Small intestine (tissue), 7 donors: Measurements from ENCODE around the gene LIPJ. TPM values are rescaled to one million over a fixed set of nuclear protein-coding genes. Genes with fewer than 3 reads are reported as not detected.

Experiments used
- DNase-seq, 2 donors: peaks; one replicate each; pipeline versions ENCODE4 v3.0.0 to v3.0.0-alpha.2; 2013
- FAIRE-seq: peaks from 2 replicates; lab custom pipeline; 2012; peaks lifted over from hg19 to GRCh38; lab: Jason Lieb, UNC
- H3K27ac ChIP-seq, 3 donors: one replicate each; pipeline ENCODE4 v1.5.1; 2013; ENCODE audit warnings: low read length in 2 of 3, mild to moderate bottlenecking in 2 of 3, control low read depth in 1 of 3, inconsistent platforms in 1 of 3, low read depth in 1 of 3, moderate library complexity in 1 of 3
- H3K27me3 ChIP-seq, 3 donors: one replicate each; pipeline ENCODE4 v1.6.1; 2013; ENCODE audit warnings: low read length in 3 of 3, inconsistent platforms in 1 of 3; ENCODE audit not compliant: control insufficient read depth in 3 of 3, insufficient read depth in 3 of 3
- H3K36me3 ChIP-seq, 3 donors: one replicate each; pipeline ENCODE4 v1.6.1; 2013; ENCODE audit warnings: low read length in 3 of 3, inconsistent platforms in 1 of 3, low read depth in 1 of 3, mild to moderate bottlenecking in 1 of 3, moderate library complexity in 1 of 3; ENCODE audit not compliant: control insufficient read depth in 3 of 3, insufficient read depth in 2 of 3
- H3K4me1 ChIP-seq, 3 donors: one replicate each; pipeline ENCODE4 v1.6.1; 2013; ENCODE audit warnings: low read length in 2 of 3, inconsistent platforms in 1 of 3, low read depth in 1 of 3, mild to moderate bottlenecking in 1 of 3, moderate library complexity in 1 of 3; ENCODE audit not compliant: control insufficient read depth in 3 of 3, insufficient read depth in 2 of 3
- H3K4me3 ChIP-seq, 3 donors: one replicate each; pipeline ENCODE4 v1.5.1; 2013; ENCODE audit warnings: low read length in 3 of 3, control low read depth in 1 of 3, inconsistent platforms in 1 of 3, low read depth in 1 of 3, mild to moderate bottlenecking in 1 of 3, moderate library complexity in 1 of 3
- H3K9me3 ChIP-seq, 2 donors: one replicate each; pipeline ENCODE4 v1.6.1; 2013; ENCODE audit warnings: low read depth in 1 of 2, low read length in 1 of 2; ENCODE audit not compliant: control insufficient read depth in 2 of 2, insufficient read depth in 1 of 2
- WGBS, 3 donors: extraction: QIAGEN DNeasy Blood & Tissue Kit; methylation state at CpG; one replicate each; pipeline ENCODE4 v1.1.7; 2013; 5-methylcytosine and 5-hydroxymethylcytosine counted together
- polyA plus RNA-seq, 4 donors: library from polyadenylated mRNA; stranded (reverse) in 3 of 4; unstranded in 1 of 4; fragments of 200-250 nt in 3 of 4; fragments of 120-200 nt in 1 of 4; gene quantifications; one replicate each; pipeline versions ENCODE4 v1.2.1 to v1.2.3, GENCODE V29; 2013
- donor health status: healthy with polysubstance abuse.
- donor health status: control.
- donor health status: control.
- donor health status: Bipolar disorder and iron deficiency.
- donor health status: healthy.

Gene LIPJ
- polyA plus RNA-seq, 4 donors: 0.10 to 0.31 TPM; not detected in 2

GRCh38 chr10:88642209-88642608 is 55.6 kb downstream of the LIPJ start:
- Histone ChIP-seq H3K9me3 (peaks cover 0 to 13% of the 10 kb centered on the region in 2 donors), H3K27me3 (peaks cover 0 to 3% (median 0%) of the 10 kb centered on the region in 3 donors), H3K4me1 (no peaks in the 10 kb centered on the region), H3K27ac (no peak overlapping the region), H3K4me3 (no peak overlapping the region), H3K36me3 (no peaks in the 10 kb centered on the region)
- no peak for DNase-seq
- 79 to 91% (median 83%) methylated on average over 6 of the region's 6 CpGs for WGBS, 3 donors
- FAIRE-seq: no peak

- Histone ChIP-seq H3K27ac (no peak overlapping the region), H3K27me3 (peaks cover 0 to 3% (median 0%) of the 10 kb centered on the region in 3 donors), H3K36me3 (no peaks in the 10 kb centered on the region), H3K4me3 (no peak overlapping the region), H3K4me1 (no peaks in the 10 kb centered on the region), H3K9me3 (peaks cover 0 to 7% of the 10 kb centered on the region in 2 donors)
- FAIRE-seq (no peak), DNase-seq (no peak)
Observed at GRCh38 chr10:88642963-88643362, 56.4 kb downstream of the LIPJ start.

GRCh38 chr10:88647061-88647615 is 60.6 kb downstream of the LIPJ start:
- no peak overlapping the region for H3K27ac ChIP-seq
- no peaks in the 10 kb centered on the region for H3K4me1 ChIP-seq
- H3K27me3 ChIP-seq: peaks cover 0 to 3% (median 0%) of the 10 kb centered on the region in 3 donors
- FAIRE-seq (no peak), DNase-seq (no peak)
- WGBS, 3 donors: 66 to 80% (median 78%) methylated on average over 2 of the region's 2 CpGs
- H3K4me3 ChIP-seq: no peak overlapping the region
- no peaks in the 10 kb centered on the region for H3K36me3 ChIP-seq
- H3K9me3 ChIP-seq: no peaks in the 10 kb centered on the region

DNA sequence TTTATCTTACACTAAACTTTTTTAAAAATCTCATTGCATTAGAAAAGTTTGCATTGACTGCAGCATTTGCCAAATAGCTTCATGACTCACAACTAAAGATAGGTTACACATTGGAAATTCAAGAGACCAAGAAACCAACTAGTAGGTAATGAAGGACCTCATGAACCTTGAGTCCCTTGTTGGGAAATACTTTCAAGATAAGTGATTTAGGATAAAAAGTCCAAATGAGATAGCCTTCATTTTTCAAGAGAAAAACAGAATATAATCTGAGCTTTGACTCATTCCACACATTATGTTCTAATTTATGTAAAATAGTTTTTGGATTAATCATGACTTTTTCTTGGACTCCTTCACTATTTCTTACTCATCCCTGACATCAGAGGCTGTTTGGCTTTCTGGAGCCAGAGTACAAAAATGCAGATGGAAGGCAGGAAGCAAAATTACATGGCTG is 64.6 kb downstream of the LIPJ start:
- Histone ChIP-seq H3K4me1 (no peaks in the 10 kb centered on the region), H3K36me3 (no peaks in the 10 kb centered on the region), H3K4me3 (no peak overlapping the region), H3K9me3 (no peaks in the 10 kb centered on the region), H3K27me3 (peaks cover 0 to 5% (median 0%) of the 10 kb centered on the region in 3 donors), H3K27ac (no peak overlapping the region)
- FAIRE-seq: no peak
- DNase-seq: no peak

GRCh38 chr10:88652616-88653015 is 66.1 kb downstream of the LIPJ start:
- FAIRE-seq (no peak), DNase-seq (no peak)
- H3K27me3 ChIP-seq: peaks cover 0 to 2% (median 0%) of the 10 kb centered on the region in 3 donors
- H3K4me3 ChIP-seq: no peak overlapping the region
- H3K36me3 ChIP-seq: no peaks in the 10 kb centered on the region
- H3K4me1 ChIP-seq: no peaks in the 10 kb centered on the region
- no peaks in the 10 kb centered on the region for H3K9me3 ChIP-seq
- WGBS, 3 donors: 85 to 95% (median 92%) methylated on average over 2 of the region's 2 CpGs
- no peak overlapping the region for H3K27ac ChIP-seq

Other genes starting within 250 kb of the LIPJ start
- 10 to 100 TPM in 3 of 4 donors, 1 to 10 TPM in 1; 8.6 to 24.0 (median 12.8) TPM for gene RNLS, start 3.4 kb upstream of the LIPJ start, polyA plus RNA-seq
- gene LIPF, start 77.7 kb downstream of the LIPJ start, polyA plus RNA-seq: 10 to 100 TPM in 1 of 4 donors, 1 to 10 TPM in 2, not detected in 1; 4.5 to 44.3 (median 7.6) TPM
- gene LIPK, start 119.5 kb downstream of the LIPJ start, polyA plus RNA-seq: not detected
- gene LIPN, start 173.3 kb downstream of the LIPJ start, polyA plus RNA-seq: under 1 TPM in 1 of 4 donors, not detected in 3; 0.04 TPM
- under 1 TPM in 1 of 4 donors, not detected in 3; 0.13 TPM for gene LIPM, start 216.0 kb downstream of the LIPJ start, polyA plus RNA-seq